ENCODE measurements around the gene TRAF3IP3. TPM values are rescaled to one million over a fixed set of nuclear protein-coding genes. Genes with fewer than 3 reads are reported as not detected.

TRAF3IP3 gene
- total RNA-seq, 1 experiment from 2014 or later: not detected

DNA sequence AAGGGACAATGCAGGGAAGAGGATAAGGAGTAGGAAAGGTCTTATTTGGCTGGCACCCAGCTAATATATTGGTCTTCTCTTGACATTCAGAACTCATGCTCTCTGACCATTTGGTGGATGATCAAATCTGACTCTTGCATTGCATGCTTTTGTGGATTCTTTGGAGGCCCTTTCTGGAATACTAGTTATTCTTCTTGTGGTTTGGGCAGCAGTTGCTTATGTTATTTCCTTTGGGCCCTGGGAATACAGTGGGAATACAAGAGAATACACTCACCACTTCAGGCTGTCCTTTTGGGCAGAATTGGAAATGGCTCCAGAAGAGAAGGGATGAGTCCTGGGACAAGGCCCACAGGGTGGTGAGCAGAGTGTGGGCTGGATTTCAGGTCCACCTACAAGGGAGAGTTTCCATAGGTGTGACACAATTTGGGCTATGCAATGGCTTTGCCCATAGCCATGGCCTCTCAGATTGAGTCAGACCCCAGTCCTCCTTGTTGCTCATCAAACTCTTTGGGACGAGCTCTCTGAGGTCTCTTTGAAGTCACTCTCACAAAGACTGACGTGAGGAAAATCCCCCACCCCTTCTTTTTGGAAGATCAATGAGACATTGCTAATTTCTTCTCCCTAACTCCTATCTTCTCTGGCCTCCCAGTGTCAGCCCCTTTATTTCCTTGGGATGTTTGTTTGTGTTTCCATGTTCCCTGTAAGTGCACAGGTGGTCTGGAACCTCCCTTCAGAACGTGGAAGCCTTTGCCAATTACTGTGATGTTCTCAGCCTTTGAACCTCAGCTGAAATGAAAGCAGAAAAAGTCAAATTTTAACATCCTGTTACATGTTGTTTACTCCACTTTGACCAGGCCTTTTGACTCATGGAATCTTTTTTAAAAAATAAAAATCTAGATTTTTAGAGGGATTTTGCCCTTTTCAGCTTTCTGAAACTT lies 31.8 kb upstream of the TRAF3IP3 start:
- no peak for DNase-seq
- TF ChIP-seq, protein P1, sequence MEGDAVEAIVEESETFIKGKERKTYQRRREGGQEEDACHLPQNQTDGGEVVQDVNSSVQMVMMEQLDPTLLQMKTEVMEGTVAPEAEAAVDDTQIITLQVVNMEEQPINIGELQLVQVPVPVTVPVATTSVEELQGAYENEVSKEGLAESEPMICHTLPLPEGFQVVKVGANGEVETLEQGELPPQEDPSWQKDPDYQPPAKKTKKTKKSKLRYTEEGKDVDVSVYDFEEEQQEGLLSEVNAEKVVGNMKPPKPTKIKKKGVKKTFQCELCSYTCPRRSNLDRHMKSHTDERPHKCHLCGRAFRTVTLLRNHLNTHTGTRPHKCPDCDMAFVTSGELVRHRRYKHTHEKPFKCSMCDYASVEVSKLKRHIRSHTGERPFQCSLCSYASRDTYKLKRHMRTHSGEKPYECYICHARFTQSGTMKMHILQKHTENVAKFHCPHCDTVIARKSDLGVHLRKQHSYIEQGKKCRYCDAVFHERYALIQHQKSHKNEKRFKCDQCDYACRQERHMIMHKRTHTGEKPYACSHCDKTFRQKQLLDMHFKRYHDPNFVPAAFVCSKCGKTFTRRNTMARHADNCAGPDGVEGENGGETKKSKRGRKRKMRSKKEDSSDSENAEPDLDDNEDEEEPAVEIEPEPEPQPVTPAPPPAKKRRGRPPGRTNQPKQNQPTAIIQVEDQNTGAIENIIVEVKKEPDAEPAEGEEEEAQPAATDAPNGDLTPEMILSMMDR (conservative IDR thresholded peaks at IDR 0.05): no peak
- H3K56ac ChIP-seq (ENCODE audit: insufficient read length, low read depth, low read length): no peak overlapping the region
- H3K79me2 ChIP-seq (ENCODE audit: insufficient read depth, low read length): no peaks in the 10 kb centered on the region
- H3T11ph ChIP-seq (ENCODE audit: low read length): no peak overlapping the region
- Mint-ChIP-seq H3K4me1 (no peaks in the 10 kb centered on the region), H3K27me3 (ENCODE audit: low read depth) (peaks cover 9% of the 10 kb centered on the region), H3K27ac (no peak overlapping the region), H3K36me3 (ENCODE audit: insufficient read depth in 1 of 3, low read depth in 3 of 3) (no peaks in the 10 kb centered on the region), H3K9me3 (no peaks in the 10 kb centered on the region), H3K4me3 (no peak overlapping the region)
- no peak overlapping the region for H2BK120ac ChIP-seq (ENCODE audit: low read depth, low read length, poor library complexity, severe bottlenecking)
- H3K27ac ChIP-seq (ENCODE audit: insufficient read length, low read depth, low read length): no peak overlapping the region
- H3K79me1 ChIP-seq (ENCODE audit: insufficient read depth, low read depth, low read length, poor library complexity, severe bottlenecking): no peaks in the 10 kb centered on the region
- H3K27me3 ChIP-seq (ENCODE audit: insufficient read depth, low read length): no peaks in the 10 kb centered on the region
- no peak overlapping the region for H2BK12ac ChIP-seq (ENCODE audit: insufficient read length, low read depth, low read length)
- no peak overlapping the region for H3K4ac ChIP-seq (ENCODE audit: low read depth, low read length)
- H2BK5ac ChIP-seq (ENCODE audit: insufficient read length, low read length): no peak overlapping the region
- H3K9ac ChIP-seq (ENCODE audit: extremely low read depth, insufficient read length, low read length): no peak overlapping the region
- H2AK5ac ChIP-seq (ENCODE audit: insufficient read length, low read length): no peak overlapping the region
- no peak overlapping the region for H4K91ac ChIP-seq (ENCODE audit: insufficient read length, low read depth, low read length)
- no peak overlapping the region for H3K18ac ChIP-seq (ENCODE audit: insufficient read length, low read depth, low read length)
- no peaks in the 10 kb centered on the region for H3K9me3 ChIP-seq (ENCODE audit: control insufficient read depth, low read depth, low read length)
- WGBS (ENCODE audit: extremely low coverage, insufficient read length, low lambda C conversion rate): no CpG with 5 or more reads among the region's 3 CpGs
- no peak overlapping the region for H3K23ac ChIP-seq (ENCODE audit: insufficient read length, low read depth, low read length)
- no peak overlapping the region for H4K8ac ChIP-seq (replicated peaks; ENCODE audit: insufficient read length, low read depth, low read length)
- no peak overlapping the region for H2BK15ac ChIP-seq (ENCODE audit: low read depth, low read length)
- no peak overlapping the region for H4K5ac ChIP-seq (ENCODE audit: insufficient read length, low read depth, low read length)
- no peak overlapping the region for H3K14ac ChIP-seq (ENCODE audit: insufficient read depth, low read length)
- H2BK20ac ChIP-seq (ENCODE audit: low read depth, low read length, poor library complexity, severe bottlenecking): no peak overlapping the region
- H3K4me2 ChIP-seq (ENCODE audit: insufficient read depth, insufficient read length, low read length): no peak overlapping the region
- no peaks in the 10 kb centered on the region for H3K23me2 ChIP-seq (ENCODE audit: insufficient read length, low read depth, low read length, poor library complexity, severe bottlenecking)
- no peaks in the 10 kb centered on the region for H3K4me1 ChIP-seq (ENCODE audit: insufficient read depth, low read length)
- no peaks in the 10 kb centered on the region for H4K20me1 ChIP-seq (ENCODE audit: control insufficient read depth, insufficient read depth, insufficient read length)
- H2AFZ ChIP-seq (ENCODE audit: low read length): no peak overlapping the region
